Measurements from ENCODE around the gene SMAD5.

The SMAD5 gene

GRCh38 chr5:136226401-136226800 lies 93.8 kb downstream of the SMAD5 start:
- no peak for DNase-seq

- no peak for DNase-seq
These were observed 95.6 kb downstream of the SMAD5 start for GRCh38 chr5:136228136-136228757.

- no peak for DNase-seq
These were observed 97.5 kb downstream of the SMAD5 start for GRCh38 chr5:136230176-136230575.

GRCh38 chr5:136232316-136232715 lies 99.7 kb downstream of the SMAD5 start:
- no peak for DNase-seq
